ENCODE data around the gene AKAP6.

Gene AKAP6

DNA sequence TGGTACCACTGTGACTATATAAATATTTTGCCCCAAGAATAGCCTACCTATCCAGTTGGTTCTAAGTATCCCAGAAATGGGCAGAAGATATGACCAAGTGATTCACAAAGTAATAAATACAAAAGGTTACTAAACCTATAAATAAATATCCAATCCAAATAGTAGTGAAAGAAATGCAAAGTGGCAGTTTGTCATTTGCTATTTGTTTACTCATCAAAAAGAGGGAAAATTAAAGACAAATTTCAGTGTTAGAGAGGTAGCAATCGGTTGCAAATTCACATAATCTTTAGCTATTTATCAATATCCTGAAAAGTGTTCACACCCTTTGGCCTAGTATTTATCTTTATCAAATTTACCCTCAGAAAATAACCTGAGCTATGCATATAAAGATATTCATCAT, 473.2 kb downstream of the AKAP6 start:
- no peak for DNase-seq (ENCODE audit: low read depth)
- TF ChIP-seq, protein P1, sequence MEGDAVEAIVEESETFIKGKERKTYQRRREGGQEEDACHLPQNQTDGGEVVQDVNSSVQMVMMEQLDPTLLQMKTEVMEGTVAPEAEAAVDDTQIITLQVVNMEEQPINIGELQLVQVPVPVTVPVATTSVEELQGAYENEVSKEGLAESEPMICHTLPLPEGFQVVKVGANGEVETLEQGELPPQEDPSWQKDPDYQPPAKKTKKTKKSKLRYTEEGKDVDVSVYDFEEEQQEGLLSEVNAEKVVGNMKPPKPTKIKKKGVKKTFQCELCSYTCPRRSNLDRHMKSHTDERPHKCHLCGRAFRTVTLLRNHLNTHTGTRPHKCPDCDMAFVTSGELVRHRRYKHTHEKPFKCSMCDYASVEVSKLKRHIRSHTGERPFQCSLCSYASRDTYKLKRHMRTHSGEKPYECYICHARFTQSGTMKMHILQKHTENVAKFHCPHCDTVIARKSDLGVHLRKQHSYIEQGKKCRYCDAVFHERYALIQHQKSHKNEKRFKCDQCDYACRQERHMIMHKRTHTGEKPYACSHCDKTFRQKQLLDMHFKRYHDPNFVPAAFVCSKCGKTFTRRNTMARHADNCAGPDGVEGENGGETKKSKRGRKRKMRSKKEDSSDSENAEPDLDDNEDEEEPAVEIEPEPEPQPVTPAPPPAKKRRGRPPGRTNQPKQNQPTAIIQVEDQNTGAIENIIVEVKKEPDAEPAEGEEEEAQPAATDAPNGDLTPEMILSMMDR (IDR thresholded peaks at IDR 0.05; ENCODE audit: low read depth, low read length, missing control alignments), result no peak
- H3K4me3 ChIP-seq (ENCODE audit: low read depth, low read length), result no peak overlapping the region

DNA sequence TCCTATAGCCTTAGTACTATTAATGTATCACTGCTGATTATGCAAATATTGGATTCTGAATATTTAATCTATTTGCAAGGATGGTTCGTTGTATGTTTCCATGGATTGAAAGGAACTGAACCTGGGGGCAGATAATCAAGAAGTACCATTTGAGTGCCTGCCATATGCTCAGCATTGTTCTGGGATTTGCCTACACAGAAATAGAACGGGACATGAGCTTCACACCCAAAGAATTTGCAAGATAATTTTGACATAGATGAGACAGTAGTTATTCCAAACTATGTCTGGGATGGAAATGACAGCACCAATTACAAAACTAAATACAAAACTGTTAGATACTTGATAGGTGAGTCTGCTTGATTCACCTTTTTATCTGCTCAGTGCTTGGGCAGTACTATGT, 476.9 kb downstream of the AKAP6 start:
- TF ChIP-seq, protein P1 (IDR thresholded peaks at IDR 0.05; ENCODE audit: low read depth, low read length, missing control alignments), result no peak
- H3K4me3 ChIP-seq (ENCODE audit: low read depth, low read length), result no peak overlapping the region
- DNase-seq (ENCODE audit: low read depth), result no peak

DNA sequence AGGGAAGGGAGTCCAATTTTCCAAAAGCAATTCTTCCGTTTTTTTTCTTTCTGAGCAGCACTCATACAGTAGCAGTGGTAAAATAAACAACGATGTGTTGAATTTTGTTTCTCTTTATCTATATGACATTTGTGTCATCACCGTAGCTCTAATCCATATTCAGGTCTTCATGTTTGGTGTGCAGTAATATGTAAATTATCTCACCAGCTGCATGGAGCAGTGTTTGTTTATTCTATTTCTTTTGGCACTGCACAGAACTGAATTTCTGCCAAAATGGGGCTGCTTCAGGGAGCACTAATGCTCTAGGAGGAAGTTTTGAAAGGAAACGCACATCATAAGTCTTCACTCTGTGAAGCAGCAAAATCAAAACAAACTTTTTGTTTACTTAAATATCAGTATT, 479.5 kb downstream of the AKAP6 start:
- no peak overlapping the region for H3K4me3 ChIP-seq (ENCODE audit: low read depth, low read length)
- TF ChIP-seq, protein P1 (IDR thresholded peaks at IDR 0.05; ENCODE audit: low read depth, low read length, missing control alignments), result no peak
- DNase-seq (ENCODE audit: low read depth), result no peak

DNA sequence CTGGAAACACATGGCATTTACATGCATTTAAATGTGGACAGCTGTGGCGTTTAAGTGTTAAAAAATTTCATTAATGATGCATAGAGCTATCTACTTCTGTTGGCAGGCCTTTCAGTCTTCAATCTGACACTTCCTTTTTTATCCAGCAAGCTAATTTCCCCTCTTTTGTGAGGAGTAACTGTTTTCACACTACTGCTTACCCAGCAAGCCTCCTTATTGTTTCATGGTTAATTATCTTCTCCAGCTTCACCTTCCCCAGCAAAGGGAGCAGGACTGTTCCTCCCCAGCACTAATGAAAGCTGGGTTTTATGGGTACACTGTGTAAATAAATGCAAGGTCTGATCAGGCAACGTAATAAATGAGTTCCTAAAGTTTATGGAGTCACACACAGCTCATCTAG, 480.2 kb downstream of the AKAP6 start:
- TF ChIP-seq, protein P1 (IDR thresholded peaks at IDR 0.05; ENCODE audit: low read depth, low read length, missing control alignments), result no peak
- DNase-seq (ENCODE audit: low read depth), result no peak
- no peak overlapping the region for H3K4me3 ChIP-seq (ENCODE audit: low read depth, low read length)

DNA sequence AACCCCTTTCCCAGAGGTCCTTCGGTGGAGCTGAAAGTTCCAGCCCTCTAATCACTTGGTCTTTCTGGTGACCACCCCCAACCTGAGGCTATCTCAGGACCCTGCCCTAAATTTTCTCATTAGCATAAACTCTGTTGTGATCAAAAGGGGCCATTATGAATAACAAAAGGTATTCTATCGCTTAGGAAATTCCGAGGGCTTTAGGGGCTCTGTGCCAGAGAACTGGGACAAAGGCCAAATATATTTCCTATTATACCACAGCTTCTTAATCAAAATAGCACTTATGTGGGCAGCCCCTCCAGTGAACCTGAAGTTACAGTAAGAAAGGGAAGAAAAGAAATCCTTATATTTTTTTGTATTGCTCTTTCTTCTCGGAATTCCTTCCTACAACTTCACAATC, 484.3 kb downstream of the AKAP6 start:
- TF ChIP-seq, protein P1 (IDR thresholded peaks at IDR 0.05; ENCODE audit: low read depth, low read length, missing control alignments), result no peak
- no peak overlapping the region for H3K4me3 ChIP-seq (ENCODE audit: low read depth, low read length)
- no peak for DNase-seq (ENCODE audit: low read depth)

DNA sequence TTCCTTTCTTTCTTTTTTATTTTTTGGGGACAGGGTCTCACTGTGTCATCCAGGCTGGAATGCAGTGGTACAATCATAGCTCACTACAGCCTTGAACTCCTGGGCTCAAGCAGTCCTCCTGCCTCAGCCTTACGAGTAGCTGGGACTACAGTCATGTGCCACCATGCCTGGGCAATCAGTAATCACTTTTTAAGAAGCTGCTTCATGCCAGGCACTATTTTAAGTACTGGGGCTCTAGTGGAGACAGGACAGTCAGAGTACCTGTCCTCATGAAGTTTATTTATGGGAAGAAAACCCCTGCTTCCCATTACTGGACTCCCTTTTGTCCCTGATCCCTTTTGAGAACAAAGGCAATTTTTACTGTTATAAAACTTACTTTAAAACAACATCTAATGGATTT, 485.6 kb downstream of the AKAP6 start:
- TF ChIP-seq, protein P1 (IDR thresholded peaks at IDR 0.05; ENCODE audit: low read depth, low read length, missing control alignments), result no peak
- no peak for DNase-seq (ENCODE audit: low read depth)
- no peak overlapping the region for H3K4me3 ChIP-seq (ENCODE audit: low read depth, low read length)

DNA sequence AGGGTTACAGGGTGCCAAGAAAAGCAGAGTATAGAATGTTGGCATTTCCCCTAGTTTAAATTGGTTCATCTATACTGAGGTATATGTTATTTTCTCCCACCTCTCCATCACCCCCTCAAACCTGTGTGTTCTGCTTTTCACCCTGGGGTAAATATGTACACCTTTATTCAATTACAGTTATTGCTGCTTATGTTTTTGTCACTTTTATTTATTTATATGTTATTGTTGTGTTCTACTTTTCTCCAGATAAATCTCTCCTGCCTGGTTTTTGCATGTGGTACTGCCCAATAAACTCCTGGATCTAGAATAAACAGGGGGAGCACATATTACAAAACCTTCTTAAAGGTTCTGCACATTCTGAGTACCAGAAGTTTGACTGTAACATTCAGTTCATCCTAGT, 487.5 kb downstream of the AKAP6 start:
- TF ChIP-seq, protein P1 (IDR thresholded peaks at IDR 0.05; ENCODE audit: low read depth, low read length, missing control alignments), result no peak
- no peak for DNase-seq (ENCODE audit: low read depth)
- no peak overlapping the region for H3K4me3 ChIP-seq (ENCODE audit: low read depth, low read length)

All from GM12864 (cell line).